HFFc6 (cell line): Measurements from ENCODE around the gene ATP6V0E2. TPM values are rescaled to one million over a fixed set of nuclear protein-coding genes. Genes with fewer than 3 reads are reported as not detected.

ENCODE experiments used
- total RNA-seq, 6 experiments: library from RNA; stranded (reverse); fragmentation: NEBNext Ultra II Directional; extraction: Animal tissue kit (Norgen Biotek cat#: 25700); gene quantifications; 2 replicates in 1 of 6; 3 replicates in 5 of 6; pipeline ENCODE4 v1.2.3, GENCODE V29; 2021

The ATP6V0E2 gene
- total RNA-seq, 6 experiments from 2014 or later = 40.9 to 54.8 (median 48.0) TPM

Other genes starting within 250 kb of the ATP6V0E2 start
- gene ZNF467, start 100.4 kb upstream of the ATP6V0E2 start, total RNA-seq = 1 to 10 TPM in 3 of 6 experiments, under 1 TPM in 3; 0.68 to 1.7 (median 1.0) TPM
- gene ZNF862, start 35.6 kb upstream of the ATP6V0E2 start, total RNA-seq = 1 to 10 TPM; 5.2 to 8.2 (median 6.9) TPM